ENCODE results near the gene ZNF445.

GRCh38 chr3:44482721-44483120, 5.3 kb upstream of the ZNF445 start:
- TF ChIP-seq CTCF (IDR thresholded peaks at IDR 0.05): no peak
- TF ChIP-seq POLR2AphosphoS5 (IDR thresholded peaks at IDR 0.05; ENCODE audit: low read depth, low read length): no peak
- no peak for TF ChIP-seq SIN3A (IDR thresholded peaks at IDR 0.05; ENCODE audit: borderline replicate concordance, insufficient read depth, low read depth, low read length)

Data from Panc1 (cell line).